ENCODE measurements around the gene ZCCHC7.
"Not testable (repeated sequence)": the region's sequence is repeated elsewhere in the genome, so short reads cannot be mapped to it uniquely, and the experiment has no call there.

ZCCHC7 gene

DNA sequence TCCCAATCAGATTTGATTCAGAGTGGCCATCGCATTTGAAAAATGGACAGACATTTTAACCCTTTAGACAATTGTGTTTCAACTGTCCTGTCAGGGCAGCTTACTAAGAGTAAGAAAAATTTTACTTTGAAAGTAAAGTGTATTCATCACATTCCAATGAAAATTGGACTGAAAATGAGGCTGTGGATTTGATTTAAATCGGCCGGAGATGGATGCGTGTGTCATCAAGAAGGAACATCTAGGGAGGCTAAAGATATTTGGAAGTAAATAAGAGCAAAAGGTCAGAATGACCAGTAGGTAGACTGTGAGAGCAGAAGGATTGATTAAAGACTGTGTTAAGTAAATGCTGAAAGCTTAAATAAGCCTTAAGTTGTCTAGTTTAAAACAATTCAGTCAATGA, 1.5 kb downstream of the ZCCHC7 start:
- DNase-seq, result no peak

DNA sequence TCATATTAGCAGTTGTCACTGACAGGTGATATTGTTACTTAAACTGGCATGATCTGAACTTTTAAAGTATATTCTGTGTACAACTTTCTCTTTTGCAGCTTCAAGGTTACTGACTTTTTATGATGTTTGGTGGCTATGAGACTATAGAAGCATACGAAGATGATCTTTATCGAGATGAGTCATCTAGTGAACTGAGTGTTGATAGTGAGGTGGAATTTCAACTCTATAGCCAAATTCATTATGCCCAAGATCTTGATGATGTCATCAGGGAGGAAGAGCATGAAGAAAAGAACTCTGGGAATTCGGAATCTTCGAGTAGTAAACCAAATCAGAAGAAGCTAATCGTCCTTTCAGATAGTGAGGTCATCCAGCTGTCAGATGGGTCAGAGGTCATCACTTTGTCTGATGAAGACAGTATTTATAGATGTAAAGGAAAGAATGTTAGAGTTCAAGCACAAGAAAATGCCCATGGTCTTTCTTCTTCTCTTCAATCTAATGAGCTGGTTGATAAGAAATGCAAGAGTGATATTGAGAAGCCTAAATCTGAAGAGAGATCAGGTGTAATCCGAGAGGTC, 5.9 kb downstream of the ZCCHC7 start:
- no peak for DNase-seq

- DNase-seq, result no peak
Measured at GRCh38 chr9:37127018-37127417, 6.6 kb downstream of the ZCCHC7 start.

DNA sequence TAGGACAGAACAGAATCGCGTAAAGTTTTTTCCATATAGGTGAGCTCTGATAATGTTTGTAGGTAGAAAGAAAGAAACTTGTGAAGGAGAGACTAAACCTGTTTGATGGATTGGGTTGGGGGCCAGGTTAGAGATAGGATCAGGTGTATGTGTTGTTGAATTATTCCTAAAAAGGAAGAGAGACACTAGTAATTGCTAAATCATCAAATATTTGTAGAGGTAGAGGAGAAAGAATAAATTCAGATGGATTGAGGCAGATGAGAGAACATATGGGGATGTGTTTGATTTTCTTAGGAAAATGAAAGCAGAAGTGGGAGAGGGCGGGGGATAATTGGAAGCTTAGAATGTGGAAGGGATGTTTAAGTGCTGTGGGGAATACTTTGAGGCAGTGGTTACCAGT, 7.7 kb downstream of the ZCCHC7 start:
- DNase-seq, result no peak

GRCh38 chr9:37134166-37134565, 13.8 kb downstream of the ZCCHC7 start:
- no peak for DNase-seq

GRCh38 chr9:37141015-37141414, 20.6 kb downstream of the ZCCHC7 start:
- DNase-seq, result no peak

- no peak for DNase-seq
Measured at GRCh38 chr9:37144762-37145161, 24.4 kb downstream of the ZCCHC7 start.

GRCh38 chr9:37146410-37146809, 26.0 kb downstream of the ZCCHC7 start:
- DNase-seq, result no peak

DNA sequence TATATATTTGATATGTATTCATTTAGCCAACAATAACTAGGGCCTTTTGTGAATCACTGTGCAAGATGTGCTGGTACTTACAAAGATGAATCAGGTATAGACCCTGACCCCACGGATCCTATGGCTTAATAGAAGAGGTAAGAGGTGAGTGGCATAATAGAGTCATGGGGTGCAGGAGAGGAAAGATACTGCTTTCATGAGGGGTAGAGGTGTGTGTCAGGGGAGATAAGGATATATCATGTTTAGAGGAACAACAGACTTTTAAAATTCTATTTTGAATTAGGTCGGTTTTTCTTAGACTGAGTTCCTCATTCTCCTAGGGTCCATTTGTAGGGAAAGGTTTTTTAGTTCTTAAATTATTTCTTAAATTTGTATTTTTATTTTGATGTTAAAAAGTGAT, 27.8 kb downstream of the ZCCHC7 start:
- no peak for DNase-seq

GRCh38 chr9:37149666-37150308, 29.4 kb downstream of the ZCCHC7 start:
- DNase-seq, result no peak

DNA sequence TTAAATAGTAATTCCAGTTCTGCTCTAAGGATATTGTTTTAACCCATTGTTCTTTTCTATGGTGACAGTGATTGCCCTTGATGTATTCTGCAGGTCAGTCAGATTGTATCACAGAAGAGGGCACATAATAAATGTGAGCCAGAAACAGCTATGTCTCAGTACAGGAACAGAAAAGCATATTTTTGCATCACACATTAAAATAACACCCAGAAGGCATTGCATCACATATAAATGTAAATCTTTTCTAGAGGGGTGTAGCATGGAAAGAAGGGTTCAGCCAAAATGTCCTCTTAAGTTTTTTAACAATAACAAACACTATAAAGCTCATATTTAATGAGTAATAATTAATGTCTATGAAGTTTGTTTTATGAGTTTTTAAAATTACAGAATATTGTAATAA, 30.0 kb downstream of the ZCCHC7 start:
- no peak for DNase-seq

DNA sequence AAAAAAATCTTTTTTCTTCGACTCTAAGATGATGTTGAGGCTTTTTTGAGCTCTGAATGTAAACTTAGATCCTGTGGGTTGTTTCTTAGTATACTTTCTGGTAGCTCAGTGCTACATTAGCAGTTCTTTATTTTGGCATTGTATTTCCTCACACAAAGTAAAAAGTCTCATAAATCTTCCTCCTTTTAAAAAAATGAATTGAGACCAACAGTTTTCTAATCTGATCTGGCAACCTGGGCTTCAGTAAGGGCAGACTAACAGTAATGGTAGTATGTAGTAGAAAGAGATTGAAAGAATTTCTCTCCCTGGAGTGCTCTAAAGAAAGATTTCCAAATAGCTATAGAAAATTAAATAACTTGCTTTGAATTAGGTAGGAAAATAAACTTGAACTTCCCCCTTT, 31.4 kb downstream of the ZCCHC7 start:
- DNase-seq, result no peak

- no peak for DNase-seq
Measured at GRCh38 chr9:37152365-37152764, 32.0 kb downstream of the ZCCHC7 start.

DNA sequence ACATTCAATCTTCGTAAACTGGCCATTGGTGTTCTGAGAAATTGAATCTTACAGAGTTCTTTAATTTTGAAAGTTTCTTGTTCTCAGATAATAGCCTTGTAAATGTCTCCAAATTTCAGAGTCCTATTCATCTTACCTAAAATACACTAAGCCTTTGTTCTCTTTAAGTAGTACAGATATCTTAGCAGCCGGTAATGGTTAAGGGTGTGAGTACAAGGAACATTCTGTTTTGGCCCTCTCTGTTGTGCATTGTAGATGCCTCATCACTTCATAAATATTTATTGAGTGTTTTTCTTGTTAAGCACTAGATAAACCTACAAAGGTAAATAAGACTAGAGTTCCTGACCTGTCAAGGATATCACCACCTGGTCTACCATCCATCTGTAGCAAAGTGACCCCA, 35.2 kb downstream of the ZCCHC7 start:
- DNase-seq, result no peak

DNA sequence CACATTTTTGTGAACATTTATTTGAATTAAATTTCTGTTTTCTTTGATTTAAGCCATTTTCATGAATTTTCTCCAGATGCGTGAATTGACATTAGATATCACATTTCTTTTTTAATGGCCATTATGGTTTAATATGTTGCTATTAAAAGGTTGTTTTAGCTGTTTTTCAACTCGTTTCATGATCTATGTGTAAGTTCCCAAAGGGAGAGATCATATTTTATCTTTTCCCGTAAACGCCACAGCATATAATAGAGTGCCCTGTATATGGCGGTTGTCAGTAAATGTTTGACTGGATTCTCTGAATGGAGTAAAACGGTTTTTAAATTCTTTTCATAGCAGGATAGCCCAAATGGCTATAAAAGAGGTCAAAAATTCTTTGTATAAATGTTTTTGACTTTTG, 35.8 kb downstream of the ZCCHC7 start:
- DNase-seq, result no peak

DNA sequence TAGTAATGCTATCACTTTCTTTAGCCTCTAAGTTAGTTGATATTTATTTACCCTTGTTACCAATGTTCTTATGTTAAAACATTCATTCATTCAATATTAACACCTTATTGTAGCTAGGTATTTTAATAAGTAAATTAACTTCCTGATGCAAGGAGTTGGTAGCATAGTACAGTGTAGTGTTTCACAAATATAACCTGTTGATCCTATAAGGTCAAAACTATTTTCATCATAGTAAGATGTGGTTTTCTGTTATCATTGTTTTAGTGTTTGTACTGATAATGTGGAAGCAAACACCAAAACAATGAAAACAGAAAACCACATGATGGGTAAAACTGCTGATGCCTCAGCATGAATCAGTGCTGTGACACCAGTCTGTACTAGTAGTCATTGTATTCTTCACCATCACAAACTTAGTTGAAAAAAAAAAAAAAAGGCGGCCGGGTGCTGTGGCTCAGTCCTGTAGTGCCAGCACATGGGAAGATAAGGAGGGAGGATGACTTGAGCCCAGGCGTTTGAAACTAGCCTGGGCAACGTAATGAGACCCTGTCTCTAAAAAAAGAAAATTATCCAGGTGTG, 36.5 kb downstream of the ZCCHC7 start:
- no peak for DNase-seq

DNA sequence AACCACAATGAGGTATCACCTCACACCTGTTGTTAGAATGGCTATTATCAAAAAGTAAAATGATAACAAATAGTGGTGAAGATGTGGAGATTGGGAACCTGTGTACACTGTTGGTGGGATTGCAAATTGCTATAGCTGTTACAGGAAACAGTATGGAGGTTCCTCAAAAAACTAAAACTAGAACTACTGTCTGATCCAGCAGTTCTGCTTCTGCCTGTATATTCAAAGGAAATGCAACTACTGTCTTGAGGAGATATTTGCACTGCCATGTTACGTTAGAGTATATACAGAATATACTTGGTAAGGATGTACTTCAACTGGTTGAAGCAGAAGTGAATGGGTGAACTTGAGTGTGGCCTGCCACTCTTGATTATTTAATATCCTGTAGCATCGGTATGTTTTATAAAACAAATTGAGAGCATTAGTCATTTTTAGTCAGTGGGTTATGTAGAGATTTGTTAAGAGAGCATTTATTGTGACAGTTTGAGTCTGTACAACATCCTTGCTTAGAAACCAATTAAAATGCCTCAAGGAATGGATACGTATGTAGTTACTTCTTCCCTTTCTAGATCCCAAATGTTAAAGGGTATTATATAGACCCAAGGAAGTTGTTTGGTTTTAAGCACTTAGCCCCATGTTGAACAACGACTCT, 37.5 kb downstream of the ZCCHC7 start:
- no peak for DNase-seq

DNA sequence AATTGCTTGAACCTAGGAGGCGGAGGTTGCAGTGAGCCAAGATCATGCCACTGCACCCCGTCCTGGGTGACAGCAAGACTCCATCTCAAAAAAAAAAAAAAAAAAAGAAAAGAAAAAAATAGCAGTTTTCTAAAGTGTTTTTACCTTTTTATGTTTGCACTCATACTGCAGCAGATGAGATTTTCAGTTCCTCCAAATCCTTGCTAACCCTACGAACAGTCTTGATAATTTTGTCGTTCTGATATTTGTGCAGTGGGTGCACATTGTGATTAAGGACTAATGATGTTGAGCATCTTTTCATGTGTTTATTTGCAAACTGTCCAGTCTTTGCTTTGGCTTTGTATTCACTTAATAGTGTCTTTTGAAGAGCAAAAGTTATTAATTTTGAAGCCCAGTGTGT, 42.9 kb downstream of the ZCCHC7 start:
- DNase-seq, result no peak

GRCh38 chr9:37164335-37164734, 44.0 kb downstream of the ZCCHC7 start:
- DNase-seq, result not testable (repeated sequence)

- DNase-seq, result no peak
Measured at GRCh38 chr9:37165644-37166043, 45.3 kb downstream of the ZCCHC7 start.

GRCh38 chr9:37167456-37168047, 47.2 kb downstream of the ZCCHC7 start:
- DNase-seq, result no peak

GRCh38 chr9:37172557-37172956, 52.2 kb downstream of the ZCCHC7 start:
- DNase-seq, result no peak

DNA sequence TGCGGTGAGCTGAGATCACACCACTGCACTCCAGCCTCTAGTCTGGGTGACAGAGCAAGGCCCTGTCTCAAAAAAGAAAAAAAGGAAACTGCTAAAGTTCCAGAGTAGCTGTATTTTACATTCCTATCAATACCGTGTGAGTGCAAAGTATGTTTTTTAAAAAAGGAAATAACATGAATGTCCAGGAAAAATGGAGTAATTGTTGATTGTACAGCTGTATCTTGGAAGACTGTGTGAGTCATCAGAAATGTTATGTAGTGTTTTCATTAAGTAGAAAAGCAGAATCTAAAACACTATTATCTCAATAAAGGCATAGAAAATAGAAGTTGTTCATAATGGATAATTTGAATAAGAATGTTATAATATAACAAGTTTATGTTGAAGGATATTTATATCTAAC, 53.9 kb downstream of the ZCCHC7 start:
- DNase-seq, result no peak

GRCh38 chr9:37178742-37179141, 58.4 kb downstream of the ZCCHC7 start:
- no peak for DNase-seq
